ENCODE results near the gene SF3B6. TPM values are rescaled to one million over a fixed set of nuclear protein-coding genes. Genes with fewer than 3 reads are reported as not detected.

The SF3B6 gene
- total RNA-seq, 1 experiment from 2014 or later, result 123 TPM

- BruUV-seq (replicated peaks), result no TSS peak
- peaks cover 46% of the 10 kb centered on the region for H4K20me1 ChIP-seq (ENCODE audit: insufficient read depth)
- no peak overlapping the region for H3K4me2 ChIP-seq
- no peaks in the 10 kb centered on the region for H3K27me3 ChIP-seq (ENCODE audit: insufficient read depth, low read depth)
- H3K9me2 ChIP-seq (ENCODE audit: insufficient read depth), result no peaks in the 10 kb centered on the region
- H3K4me3 ChIP-seq, result no peak overlapping the region
- H3K79me2 ChIP-seq (ENCODE audit: low read depth), result peaks cover 46% of the 10 kb centered on the region
- TF ChIP-seq EZH2 (IDR thresholded peaks at IDR 0.05; ENCODE audit: low read depth) (no peak), CTCF (conservative IDR thresholded peaks at IDR 0.05) (no peak)
- peaks cover 44% of the 10 kb centered on the region for H3F3A ChIP-seq (ENCODE audit: insufficient read depth, low read depth)
- H2AFZ ChIP-seq, result no peak overlapping the region
- peaks cover 21% of the 10 kb centered on the region for H3K4me1 ChIP-seq (replicated peaks; ENCODE audit: insufficient read depth)
- no peak for DNase-seq
- intact Hi-C loops (cut with micrococcal nuclease; ENCODE audit: unreplicated experiment), result no loop called here
- ChIA-PET POLR2A (ENCODE audit: unreplicated experiment) (interaction anchor here (0.6 kb wide), 2 partner anchors 26 to 106 kb away, joined by 3 to 6 read pairs; no protein-coding TSS in a partner anchor), CTCF (no interaction called here)
- H3K36me3 ChIP-seq (ENCODE audit: low read depth), result peaks cover 17% of the 10 kb centered on the region
- no peak overlapping the region for H3K27ac ChIP-seq
- no peaks in the 10 kb centered on the region for H3K9me3 ChIP-seq (ENCODE audit: insufficient read depth, low read depth)
Observed at GRCh38 chr2:24073816-24074215, 2.3 kb downstream of the SF3B6 start.

- CTCF ChIA-PET, result no interaction called here
- DNase-seq, result no peak
- no peaks in the 10 kb centered on the region for H3K9me2 ChIP-seq (ENCODE audit: insufficient read depth)
- no peaks in the 10 kb centered on the region for H3K27me3 ChIP-seq (ENCODE audit: insufficient read depth, low read depth)
- H3K4me2 ChIP-seq, result no peak overlapping the region
- no peaks in the 10 kb centered on the region for H3K9me3 ChIP-seq (ENCODE audit: insufficient read depth, low read depth)
- peaks cover 9% of the 10 kb centered on the region for H3K4me1 ChIP-seq (replicated peaks; ENCODE audit: insufficient read depth)
- no peak overlapping the region for H2AFZ ChIP-seq
- peaks cover 22% of the 10 kb centered on the region for H3K36me3 ChIP-seq (ENCODE audit: low read depth)
- peaks cover 45% of the 10 kb centered on the region for H3F3A ChIP-seq (ENCODE audit: insufficient read depth, low read depth)
- H3K4me3 ChIP-seq, result no peak overlapping the region
- no peak for TF ChIP-seq CTCF (conservative IDR thresholded peaks at IDR 0.05)
- no peak for TF ChIP-seq EZH2 (IDR thresholded peaks at IDR 0.05; ENCODE audit: low read depth)
- BruUV-seq (replicated peaks), result no TSS peak
- intact Hi-C loops (cut with micrococcal nuclease; ENCODE audit: unreplicated experiment), result no loop called here
- H3K27ac ChIP-seq, result no peak overlapping the region
- peaks cover 46% of the 10 kb centered on the region for H3K79me2 ChIP-seq (ENCODE audit: low read depth)
- peaks cover 50% of the 10 kb centered on the region for H4K20me1 ChIP-seq (ENCODE audit: insufficient read depth)
- POLR2A ChIA-PET (ENCODE audit: unreplicated experiment), result no interaction called here
Observed at GRCh38 chr2:24072259-24072658, 3.9 kb downstream of the SF3B6 start.

- Histone ChIP-seq H3K4me2 (no peak overlapping the region), H3K4me1 (replicated peaks; ENCODE audit: insufficient read depth) (no peaks in the 10 kb centered on the region), H3K79me2 (ENCODE audit: low read depth) (no peaks in the 10 kb centered on the region), H3K9me3 (ENCODE audit: insufficient read depth, low read depth) (no peaks in the 10 kb centered on the region), H3K27ac (no peak overlapping the region), H4K20me1 (ENCODE audit: insufficient read depth) (peaks cover 17% of the 10 kb centered on the region), H3K27me3 (ENCODE audit: insufficient read depth, low read depth) (no peaks in the 10 kb centered on the region), H3K36me3 (ENCODE audit: low read depth) (peaks cover 10% of the 10 kb centered on the region), H2AFZ (no peak overlapping the region), H3K4me3 (no peak overlapping the region), H3F3A (ENCODE audit: insufficient read depth, low read depth) (peaks cover 29% of the 10 kb centered on the region; the same call in 1 of the 2 replicates), H3K9me2 (ENCODE audit: insufficient read depth) (no peaks in the 10 kb centered on the region)
- ChIA-PET POLR2A (ENCODE audit: unreplicated experiment) (interaction anchor here (0.7 kb wide), 1 partner anchor 18 kb away, joined by 5 read pairs; the partner anchor contains the start of gene WDCP), CTCF (no interaction called here)
- intact Hi-C loops (cut with micrococcal nuclease; ENCODE audit: unreplicated experiment), result no loop called here
- no peak for TF ChIP-seq CTCF (conservative IDR thresholded peaks at IDR 0.05)
- no peak for TF ChIP-seq EZH2 (IDR thresholded peaks at IDR 0.05; ENCODE audit: low read depth)
- BruUV-seq (replicated peaks), result no TSS peak
- no peak for DNase-seq
Observed at GRCh38 chr2:24065341-24065740, 10.8 kb downstream of the SF3B6 start.

Measured in PC-9 (cell line).